Body of pancreas (tissue), 4 donors: ENCODE results near the gene BCL7A.

Experiments used
- CTCF ChIP-seq, 7 experiments: fragments of 450-650 bp in 4 of 7; fragments of 200-600 bp in 3 of 7; sonication (generic) in 3 of 7; IDR thresholded peaks; one replicate each; pipeline ENCODE4 v1.5.1; 2016 to 2019; ENCODE audit warnings: antibody characterized with exemption in 7 of 7
- POLR2A ChIP-seq, 3 donors: fragments of 450-650 bp; IDR thresholded peaks; one replicate each; pipeline ENCODE4 v1.6.1; 2016; ENCODE audit warnings: antibody characterized with exemption in 3 of 3, mild to moderate bottlenecking in 2 of 3

DNA sequence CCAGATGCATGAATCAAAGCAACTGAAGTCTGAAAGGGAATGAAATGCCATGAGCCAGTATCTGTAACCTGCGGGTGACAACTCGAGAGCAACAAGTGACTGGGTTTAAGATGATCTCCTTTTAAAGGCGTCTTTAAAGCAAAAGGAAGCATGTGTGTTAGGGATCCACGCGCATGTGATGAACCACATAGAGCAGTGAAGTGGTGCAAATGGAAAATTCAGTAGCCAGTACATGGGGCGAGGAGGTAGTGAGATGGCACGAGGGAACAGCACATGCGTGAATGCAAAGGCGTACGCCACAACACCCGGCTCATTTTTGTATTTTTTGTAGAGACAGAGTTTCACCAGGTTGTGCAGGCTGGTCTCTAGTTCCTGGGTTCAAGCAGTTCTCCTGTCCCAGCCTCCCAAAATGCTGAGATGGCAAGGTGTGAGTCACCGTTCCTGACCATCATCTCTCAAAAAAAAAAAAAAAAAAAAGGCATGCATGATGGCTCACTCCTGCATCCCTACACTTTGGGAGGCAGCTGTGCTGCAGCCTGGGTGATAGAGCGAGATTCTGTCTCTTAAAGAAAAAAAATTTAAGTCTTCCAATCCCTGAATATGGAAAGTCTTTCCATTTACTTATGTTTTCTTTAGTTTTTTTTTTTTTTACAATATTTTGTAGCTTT, 24.6 kb upstream of the BCL7A start:
- TF ChIP-seq POLR2A (IDR thresholded peaks at IDR 0.05) (no peak), CTCF (IDR thresholded peaks at IDR 0.05) (no peak)
